Activated CD4-positive, CD25-positive, alpha-beta regulatory T cell treated with anti-CD3 and anti-CD28 coated beads, Interleukin-2, amount 50 U/mL, for 16 hours (primary cell): ENCODE data around the gene RBM38.
A peak's percentile ranks its signal among the peaks of the same experiment; 100 is the strongest.

Experiments used
- DNase-seq: peaks from one replicate; pipeline ENCODE4 v3.0.0-alpha.2; 2020; ENCODE audit warnings: low read depth, low spot score

Gene RBM38

GRCh38 chr20:57374931-57375651 lies 16.1 kb upstream of the RBM38 start:
- no peak for DNase-seq

DNA sequence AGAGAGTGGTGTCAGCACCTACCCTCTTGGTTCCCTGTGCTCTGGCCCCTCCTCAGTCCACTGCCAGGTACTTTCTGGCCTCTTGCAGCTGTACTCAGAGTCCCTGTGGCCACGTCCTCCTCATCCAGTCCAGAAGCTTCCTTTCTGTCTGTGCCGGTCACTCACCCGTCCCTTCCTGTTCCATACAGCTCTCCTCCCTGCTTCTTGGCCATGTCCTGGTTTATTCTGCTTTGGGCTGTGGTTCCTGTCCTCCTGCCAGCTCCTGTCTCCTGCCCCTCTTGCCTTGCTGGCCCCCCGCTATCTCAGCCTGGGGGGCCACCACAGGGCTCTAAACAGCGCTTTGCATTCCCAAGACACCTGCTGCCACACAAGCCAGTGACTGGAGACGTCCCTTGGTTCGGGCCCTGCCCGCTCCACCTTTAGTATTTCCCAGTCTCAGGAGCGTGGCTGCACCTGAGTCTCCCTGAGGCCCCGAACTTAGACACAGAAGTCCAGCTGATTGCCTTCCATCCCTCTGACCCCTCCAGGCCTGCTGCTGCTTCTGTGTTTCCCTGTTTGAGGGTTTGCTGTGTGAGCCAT lies 15.5 kb upstream of the RBM38 start:
- DNase-seq, result no peak

GRCh38 chr20:57377350-57377749 lies 13.8 kb upstream of the RBM38 start:
- DNase-seq, result no peak

GRCh38 chr20:57378107-57378506 lies 13.1 kb upstream of the RBM38 start:
- DNase-seq, result no peak

GRCh38 chr20:57378646-57379262 lies 12.4 kb upstream of the RBM38 start:
- no peak for DNase-seq

GRCh38 chr20:57379263-57379647 lies 11.9 kb upstream of the RBM38 start:
- no peak for DNase-seq

GRCh38 chr20:57380081-57380750 lies 11.0 kb upstream of the RBM38 start:
- DNase-seq, result no peak

GRCh38 chr20:57381596-57382503 lies 9.3 kb upstream of the RBM38 start:
- peak; percentile 80 for DNase-seq

DNA sequence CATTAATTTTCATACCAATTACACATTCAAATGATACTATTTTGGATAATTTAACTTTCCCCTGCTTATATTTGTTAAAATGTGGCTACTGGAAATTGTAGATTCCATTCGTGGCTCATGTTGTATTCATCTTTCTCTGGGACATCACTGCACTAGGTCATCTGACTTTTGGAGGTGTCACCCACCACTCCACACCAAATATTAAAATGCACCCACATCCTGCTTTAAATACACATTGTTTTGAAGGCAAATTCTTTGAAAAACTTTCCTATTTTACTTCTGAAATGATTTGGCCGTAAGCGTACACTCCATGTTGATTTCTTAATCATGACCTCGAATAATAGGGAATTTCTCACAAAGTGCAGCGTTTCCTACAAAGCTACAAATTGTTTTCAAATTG lies 8.7 kb upstream of the RBM38 start:
- DNase-seq, result no peak

DNA sequence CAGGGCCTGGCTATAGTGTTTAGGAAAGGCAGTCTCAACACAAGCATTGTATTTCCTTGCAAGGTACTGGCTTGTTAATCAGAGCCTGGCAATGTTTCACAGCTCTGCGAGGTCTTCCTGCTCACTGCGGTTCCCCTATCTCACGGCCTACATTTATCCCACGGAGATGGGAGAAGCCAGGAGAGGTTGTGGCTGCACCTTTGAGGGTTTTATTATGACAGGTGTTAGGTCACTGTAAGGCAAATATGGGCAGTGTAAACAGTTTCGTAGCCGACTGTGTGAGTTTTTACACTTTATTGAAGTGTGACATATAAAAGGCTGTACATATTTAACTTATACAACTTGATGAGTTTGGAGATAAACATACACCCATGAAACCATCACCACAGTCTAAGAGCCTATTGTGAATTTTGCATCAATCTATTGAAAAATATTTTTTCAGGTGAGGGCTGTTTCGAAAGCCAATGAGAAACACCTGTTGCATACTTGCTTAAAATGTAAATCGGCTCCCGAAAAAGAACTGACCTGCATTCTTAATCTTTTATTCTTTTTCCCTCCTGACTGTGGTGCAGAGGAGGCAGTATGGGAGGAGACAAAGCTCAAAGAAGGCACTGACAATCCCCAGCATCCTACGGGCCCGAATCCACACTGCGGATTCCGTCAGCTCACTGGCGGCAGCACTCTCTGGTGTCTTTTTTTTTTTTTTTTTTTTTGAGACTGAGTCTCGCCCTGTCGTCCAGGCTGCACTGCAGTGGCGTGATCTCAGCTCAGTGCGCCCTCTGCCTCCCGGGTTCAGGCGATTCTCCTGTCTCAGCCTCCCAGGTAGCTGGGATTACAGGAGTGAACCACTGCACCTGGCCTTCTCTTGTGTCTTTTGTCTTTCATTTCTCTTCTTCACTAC lies 7.5 kb upstream of the RBM38 start:
- no peak for DNase-seq

DNA sequence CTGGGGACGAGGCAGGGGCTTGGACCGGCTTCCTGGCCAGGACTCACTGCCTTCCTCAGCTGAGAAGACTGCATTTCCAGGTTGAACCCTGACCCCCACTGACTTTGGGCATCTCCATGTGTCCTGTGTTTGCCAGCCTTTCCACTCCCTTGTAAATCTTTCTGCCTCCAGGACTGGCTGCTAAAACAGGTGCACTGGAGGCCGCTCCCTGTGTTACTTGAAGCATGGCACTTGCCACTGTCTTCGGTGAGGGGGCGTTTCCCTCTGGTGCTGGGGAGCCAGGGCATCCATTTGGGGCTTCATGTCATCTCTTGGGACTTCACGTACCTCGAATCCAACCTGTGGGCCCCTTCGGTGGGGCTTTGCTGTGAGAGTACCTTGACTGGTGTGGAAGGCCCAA lies 6.7 kb upstream of the RBM38 start:
- DNase-seq, result no peak

DNA sequence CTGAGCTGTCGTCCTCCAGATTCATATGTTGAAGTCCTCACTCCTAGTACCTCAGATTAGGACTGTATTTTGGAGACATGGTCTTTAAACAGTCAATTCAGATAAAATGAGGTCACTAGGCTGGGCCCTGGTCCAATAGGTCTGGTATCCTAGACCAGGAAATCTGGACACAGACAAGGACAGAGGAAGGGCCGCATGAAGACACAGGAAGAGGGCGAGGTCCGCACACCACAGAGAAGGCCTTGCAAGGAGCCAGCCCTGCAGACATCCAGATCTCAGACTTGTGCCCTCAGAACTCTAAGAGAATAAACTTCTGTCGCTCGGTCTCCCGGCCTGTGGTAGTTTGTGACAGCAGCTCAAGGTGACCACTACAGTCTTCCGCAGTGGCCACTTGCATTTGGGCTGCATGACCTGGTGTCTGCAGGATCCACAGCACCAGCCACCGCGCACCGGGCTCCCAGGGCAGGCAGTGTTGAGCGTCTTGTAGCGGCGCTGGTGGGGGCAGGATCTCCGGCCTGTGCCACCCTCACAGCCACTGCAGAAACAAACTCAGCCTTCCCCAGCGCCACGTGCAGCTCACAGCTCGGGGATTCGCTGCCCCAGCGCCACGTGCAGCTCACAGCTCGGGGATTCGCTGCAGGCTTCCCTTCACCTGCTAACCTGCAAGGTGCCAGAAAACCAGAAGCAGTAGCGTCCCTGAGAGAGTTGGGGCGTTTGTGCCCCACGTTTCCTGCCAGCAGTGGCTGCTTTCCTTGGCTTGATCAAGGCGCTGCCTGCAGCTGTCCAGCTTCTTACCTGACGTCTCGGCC lies 6.0 kb upstream of the RBM38 start:
- no peak for DNase-seq

DNA sequence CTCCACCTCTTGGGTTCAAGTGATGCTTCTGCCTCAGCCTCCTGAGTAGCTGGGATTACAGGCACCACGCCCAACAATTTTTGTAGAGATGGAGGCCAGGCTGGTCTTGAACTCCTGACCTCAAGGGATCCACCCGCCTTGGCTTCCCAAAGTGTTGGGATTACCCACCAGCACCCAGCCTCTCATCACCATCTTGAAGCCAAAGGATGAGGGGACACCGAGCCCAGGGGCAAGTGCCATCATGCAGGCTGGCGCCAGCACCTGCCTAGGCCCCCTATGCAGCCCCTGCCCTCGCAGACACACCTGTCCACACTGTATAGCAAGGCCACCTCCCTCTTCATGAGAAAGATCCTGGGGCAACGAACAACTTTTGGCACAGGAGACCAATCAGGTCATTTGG lies 5.3 kb upstream of the RBM38 start:
- DNase-seq, result no peak

DNA sequence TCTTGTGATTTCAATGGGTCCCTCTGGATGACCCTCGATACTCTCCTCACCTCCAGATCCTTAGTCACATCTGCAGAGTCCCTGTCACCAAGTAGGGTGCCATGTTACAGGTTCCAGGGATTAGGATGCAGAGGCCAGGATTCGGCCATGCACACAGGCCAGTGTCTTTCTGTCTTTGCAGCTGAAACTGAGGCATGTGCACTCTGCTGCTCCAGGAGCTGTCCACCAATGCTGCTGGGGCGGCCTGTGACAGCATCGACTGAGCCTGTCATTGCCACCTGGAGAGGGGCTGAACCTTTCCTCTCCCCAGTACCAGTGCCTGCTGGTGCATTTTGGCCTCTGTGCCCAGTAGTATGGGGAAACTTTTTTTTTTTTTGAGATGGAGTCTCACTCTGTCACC lies 4.4 kb upstream of the RBM38 start:
- DNase-seq, result no peak

DNA sequence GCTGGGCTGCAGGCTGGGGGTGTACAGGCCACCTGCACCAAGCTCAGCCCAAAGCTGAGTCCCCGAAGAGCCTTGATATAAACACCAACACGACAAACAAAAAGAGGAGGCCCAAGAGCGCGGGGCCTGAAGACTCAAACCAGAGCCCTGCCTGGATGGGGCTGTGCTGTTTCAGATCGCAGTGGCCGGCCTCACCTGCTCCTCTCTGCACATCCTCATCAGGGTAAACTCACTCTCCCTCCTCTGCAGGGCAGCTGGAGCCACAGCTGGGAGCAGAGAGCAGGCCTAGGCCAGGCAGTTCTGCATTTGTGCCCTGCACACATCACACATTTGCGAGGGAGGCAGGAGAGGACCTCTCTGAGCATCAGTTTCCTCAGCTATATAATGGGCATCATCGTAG lies 3.7 kb upstream of the RBM38 start:
- DNase-seq, result no peak

DNA sequence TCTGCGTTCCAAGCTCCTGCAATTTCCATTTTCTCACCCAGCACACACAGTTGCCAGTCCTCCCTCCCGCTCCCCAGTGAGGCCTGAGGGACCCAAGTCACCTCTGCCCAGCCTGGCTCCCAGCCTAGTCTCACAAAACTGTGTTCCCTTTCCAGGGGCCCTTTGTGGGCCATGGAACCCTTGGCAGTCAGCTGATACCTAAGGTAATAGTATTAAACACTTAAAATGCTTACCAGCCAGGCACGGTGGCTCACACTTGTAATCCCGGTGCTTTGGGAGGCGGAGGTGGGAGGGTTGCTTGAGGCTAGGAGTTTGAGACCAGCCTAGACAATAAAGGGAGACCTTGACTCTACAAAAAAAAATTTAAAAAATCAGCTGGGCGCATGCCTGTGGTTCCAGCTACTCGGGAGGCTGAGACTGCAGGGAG lies 3.2 kb upstream of the RBM38 start:
- no peak for DNase-seq

GRCh38 chr20:57388953-57389694 lies 2.1 kb upstream of the RBM38 start:
- no peak for DNase-seq

GRCh38 chr20:57389695-57390603 lies 1.2 kb upstream of the RBM38 start:
- no peak for DNase-seq
